Glutamatergic neuron (in vitro differentiated cells): ENCODE data around the gene NDUFB2. TPM values are rescaled to one million over a fixed set of nuclear protein-coding genes. Genes with fewer than 3 reads are reported as not detected.

ENCODE experiments used
- DNase-seq: peaks from one replicate; pipeline ENCODE4 v3.0.0; 2022
- H3K27ac Mint-ChIP-seq: one replicate; pipeline ENCODE4 v1.8.0; 2020; ENCODE audit warnings: mild to moderate bottlenecking, mixed read lengths, inconsistent platforms; ENCODE audit not compliant: unreplicated experiment
- H3K27me3 Mint-ChIP-seq: one replicate; pipeline ENCODE4 v1.8.0; 2020; ENCODE audit warnings: mild to moderate bottlenecking, moderate library complexity, mixed read lengths, inconsistent platforms; ENCODE audit not compliant: unreplicated experiment
- H3K36me3 Mint-ChIP-seq: one replicate; pipeline ENCODE4 v1.8.0; 2020; ENCODE audit warnings: mild to moderate bottlenecking, mixed read lengths, inconsistent platforms; ENCODE audit not compliant: unreplicated experiment
- H3K4me1 Mint-ChIP-seq: one replicate; pipeline ENCODE4 v1.8.0; 2020; ENCODE audit warnings: mild to moderate bottlenecking, low read depth, mixed read lengths, inconsistent platforms; ENCODE audit not compliant: unreplicated experiment
- H3K4me3 Mint-ChIP-seq: one replicate; pipeline ENCODE4 v1.8.0; 2020; ENCODE audit warnings: mild to moderate bottlenecking, mixed read lengths, inconsistent platforms; ENCODE audit not compliant: unreplicated experiment
- H3K9me3 Mint-ChIP-seq: one replicate; pipeline ENCODE4 v1.8.0; 2020; ENCODE audit warnings: mild to moderate bottlenecking, moderate library complexity, mixed read lengths, inconsistent platforms; ENCODE audit not compliant: unreplicated experiment
- CTCF ChIP-seq: fragments of 200-600 bp; sonication (generic); IDR thresholded peaks from one replicate; pipeline ENCODE4 v1.5.0; 2021; ENCODE audit not compliant: partially characterized antibody, unreplicated experiment
- total RNA-seq: library from RNA; stranded (reverse); fragmentation: NEBNext Ultra II Directional; extraction: Animal tissue kit (Norgen Biotek cat#: 25700); gene quantifications from one replicate; pipeline ENCODE4 v1.2.1, GENCODE V29; 2021; ENCODE audit not compliant: unreplicated experiment

Gene NDUFB2
- total RNA-seq, 1 donor from 2014 or later = 127 TPM

- no peak for DNase-seq
- H3K27me3 Mint-ChIP-seq = peaks cover 14% of the 10 kb centered on the region
- H3K4me1 Mint-ChIP-seq = peaks cover 16% of the 10 kb centered on the region
- H3K27ac Mint-ChIP-seq = no peak overlapping the region
- peaks cover 17% of the 10 kb centered on the region for H3K9me3 Mint-ChIP-seq
- no peak for TF ChIP-seq CTCF
- no peak overlapping the region for H3K4me3 Mint-ChIP-seq
- H3K36me3 Mint-ChIP-seq = no peaks in the 10 kb centered on the region
These were observed 1.9 kb upstream of the NDUFB2 start for GRCh38 chr7:140694592-140694991.

GRCh38 chr7:140695381-140695780 is 1.1 kb upstream of the NDUFB2 start:
- H3K4me3 Mint-ChIP-seq = no peak overlapping the region
- H3K27ac Mint-ChIP-seq = no peak overlapping the region
- DNase-seq = no peak

GRCh38 chr7:140696024-140696679 is 356 bp upstream of the NDUFB2 start:
- DNase-seq = no peak
- peaks cover 16% of the 10 kb centered on the region for H3K4me1 Mint-ChIP-seq
- no peaks in the 10 kb centered on the region for H3K36me3 Mint-ChIP-seq

More at GRCh38 chr7:140695381-140695780, 1.1 kb upstream of the NDUFB2 start:
- Mint-ChIP-seq H3K9me3 (peaks cover 17% of the 10 kb centered on the region), H3K27me3 (peaks cover 14% of the 10 kb centered on the region), H3K36me3 (no peaks in the 10 kb centered on the region), H3K4me1 (peaks cover 16% of the 10 kb centered on the region)
- TF ChIP-seq CTCF = no peak

GRCh38 chr7:140697447-140698143 is 1.1 kb downstream of the NDUFB2 start:
- no peak for TF ChIP-seq CTCF
- Mint-ChIP-seq H3K9me3 (peaks cover 17% of the 10 kb centered on the region), H3K4me3 (peak overlapping the region; percentile 96), H3K36me3 (no peaks in the 10 kb centered on the region), H3K4me1 (peaks cover 15% of the 10 kb centered on the region), H3K27me3 (peaks cover 14% of the 10 kb centered on the region), H3K27ac (peak overlapping the region; percentile 89)
- no peak for DNase-seq

More at GRCh38 chr7:140696024-140696679, 356 bp upstream of the NDUFB2 start:
- Mint-ChIP-seq H3K9me3 (peaks cover 17% of the 10 kb centered on the region), H3K27me3 (peaks cover 14% of the 10 kb centered on the region), H3K4me3 (peak overlapping the region; percentile 96), H3K27ac (peak overlapping the region; percentile 89)
- TF ChIP-seq CTCF = no peak

GRCh38 chr7:140698477-140698876 is 2.0 kb downstream of the NDUFB2 start:
- H3K27me3 Mint-ChIP-seq = peaks cover 14% of the 10 kb centered on the region
- DNase-seq = no peak
- H3K4me3 Mint-ChIP-seq = peak overlapping the region; percentile 96
- no peaks in the 10 kb centered on the region for H3K36me3 Mint-ChIP-seq
- TF ChIP-seq CTCF = no peak
- H3K27ac Mint-ChIP-seq = peak overlapping the region; percentile 56
- H3K9me3 Mint-ChIP-seq = peaks cover 17% of the 10 kb centered on the region
- H3K4me1 Mint-ChIP-seq = peaks cover 18% of the 10 kb centered on the region
